Ureter (tissue), 1 donor: ENCODE results near the gene DNAJC3. TPM values are rescaled to one million over a fixed set of nuclear protein-coding genes. Genes with fewer than 3 reads are reported as not detected.
"Not testable (repeated sequence)": the region's sequence is repeated elsewhere in the genome, so short reads cannot be mapped to it uniquely, and the experiment has no call there.

Experiments used
- DNase-seq: peaks from one replicate; pipeline ENCODE4 v3.0.0-alpha.2; 2020; ENCODE audit warnings: low spot score
- total RNA-seq: library from RNA; stranded (reverse); gene quantifications from one replicate; pipeline ENCODE4 v1.2.4, GENCODE V29; 2023
- donor health status: DM: yes; HTN: yes; CAD: no.

The DNAJC3 gene
- total RNA-seq, 1 donor from 2014 or later: 56.5 TPM

DNA sequence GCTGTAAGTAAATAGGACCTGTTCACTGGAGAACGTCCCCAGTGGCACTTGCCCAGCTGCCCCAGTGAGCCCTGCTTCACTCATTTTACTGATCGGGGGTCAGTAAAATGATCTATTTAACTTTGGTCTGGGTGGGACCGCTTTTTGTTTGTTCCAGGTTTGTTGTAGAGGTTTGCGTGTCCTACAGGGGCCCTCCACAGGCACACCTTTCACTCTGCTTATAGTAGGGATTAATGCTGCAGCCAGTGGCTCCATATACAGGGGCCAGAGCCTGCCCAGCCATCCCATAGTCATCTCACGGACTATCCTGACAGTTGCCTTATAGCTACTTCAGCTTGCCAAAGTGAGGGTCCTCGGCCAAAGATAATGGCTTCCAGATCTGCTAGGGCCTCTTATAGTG is 104.1 kb downstream of the DNAJC3 start:
- no peak for DNase-seq

DNA sequence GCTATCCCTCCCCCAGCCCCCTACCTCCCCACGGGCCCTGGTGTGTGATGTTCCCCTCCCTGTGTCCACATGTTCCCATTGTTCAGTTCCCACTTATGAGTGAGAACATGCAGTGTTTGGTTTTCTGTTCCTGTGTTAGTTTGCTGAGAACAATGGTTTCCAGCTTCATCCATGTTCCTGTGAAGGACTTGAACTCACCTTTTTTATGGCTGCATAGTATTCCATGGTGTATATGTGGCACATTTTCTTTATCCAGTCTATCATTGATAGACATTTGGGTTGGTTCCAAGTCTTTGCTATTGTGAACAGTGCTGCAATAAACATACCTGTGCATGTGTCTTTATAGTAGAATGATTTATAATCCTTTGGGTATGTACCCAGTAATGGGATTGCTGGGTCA is 105.0 kb downstream of the DNAJC3 start:
- not testable (repeated sequence) for DNase-seq

DNA sequence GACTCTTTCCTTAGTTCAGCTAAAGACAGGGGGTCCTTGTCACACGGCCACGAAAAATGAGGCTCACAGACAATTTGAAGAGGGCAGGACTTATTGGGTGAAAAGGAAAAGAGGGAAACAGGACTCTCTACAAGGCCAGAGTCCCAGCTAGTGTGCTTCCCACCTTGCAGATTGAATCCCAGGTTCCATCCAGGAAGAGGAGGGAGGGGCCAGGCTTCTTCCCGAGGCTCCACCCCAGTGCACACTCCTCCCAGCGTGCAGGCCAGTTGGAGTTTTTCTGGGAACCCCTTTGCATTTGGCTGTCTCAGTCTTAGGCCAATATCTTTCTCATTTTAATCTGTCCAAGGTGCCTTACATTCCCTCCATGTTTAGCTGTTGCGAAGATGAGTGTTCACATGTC is 106.8 kb downstream of the DNAJC3 start:
- no peak for DNase-seq

DNA sequence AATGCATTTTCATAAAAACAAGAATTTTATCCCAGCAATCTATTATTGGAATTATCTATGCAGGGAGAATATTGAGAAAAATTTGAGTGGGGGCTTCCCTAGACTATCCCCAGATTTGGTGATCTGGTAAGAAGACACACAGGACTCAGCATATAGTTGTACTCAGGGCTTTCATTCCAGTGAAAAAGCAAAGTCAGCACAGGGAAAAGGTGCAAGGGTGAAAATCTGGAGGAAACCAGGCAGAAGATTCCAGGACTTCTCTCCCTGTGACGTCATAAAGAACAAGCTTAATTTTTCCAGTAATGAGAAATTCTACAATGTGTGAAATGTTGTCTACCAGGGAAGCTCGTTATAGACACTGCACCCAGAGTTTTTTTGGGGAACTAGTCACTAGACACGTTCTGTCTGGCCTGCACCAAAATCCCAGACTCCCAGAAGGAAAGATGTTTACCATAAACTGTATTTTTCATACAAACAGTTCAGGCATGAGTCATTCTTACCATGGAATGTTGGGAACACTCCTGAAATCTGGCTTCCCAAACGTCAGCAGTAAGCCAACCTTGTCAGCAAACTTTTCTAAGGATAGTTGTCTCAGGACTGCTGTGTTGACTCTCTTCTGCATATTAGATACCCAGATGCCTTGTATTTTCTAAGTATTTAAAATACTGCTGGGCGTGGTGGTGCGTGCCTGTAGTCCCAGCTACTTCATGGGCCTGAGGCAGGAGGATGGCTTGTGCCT is 107.4 kb downstream of the DNAJC3 start:
- DNase-seq: no peak

DNA sequence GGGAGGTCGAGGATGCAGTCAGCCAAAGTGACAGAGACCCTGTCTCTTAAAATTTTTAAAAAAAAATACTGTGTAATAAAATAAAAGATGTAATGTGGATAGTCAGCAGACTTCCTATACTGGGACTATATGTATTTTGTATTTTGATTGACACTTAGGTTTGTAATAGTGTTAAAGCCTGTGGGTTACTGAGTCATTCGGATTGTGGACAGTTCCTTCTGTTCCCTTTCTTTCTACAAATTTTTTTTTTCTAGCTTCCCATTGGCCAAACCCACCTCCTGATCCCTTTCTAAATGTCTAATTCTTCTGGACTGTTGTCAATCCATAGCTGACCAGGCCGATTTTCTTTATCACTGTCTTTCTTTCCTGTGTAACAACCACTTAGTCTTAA is 108.0 kb downstream of the DNAJC3 start:
- DNase-seq: no peak

DNA sequence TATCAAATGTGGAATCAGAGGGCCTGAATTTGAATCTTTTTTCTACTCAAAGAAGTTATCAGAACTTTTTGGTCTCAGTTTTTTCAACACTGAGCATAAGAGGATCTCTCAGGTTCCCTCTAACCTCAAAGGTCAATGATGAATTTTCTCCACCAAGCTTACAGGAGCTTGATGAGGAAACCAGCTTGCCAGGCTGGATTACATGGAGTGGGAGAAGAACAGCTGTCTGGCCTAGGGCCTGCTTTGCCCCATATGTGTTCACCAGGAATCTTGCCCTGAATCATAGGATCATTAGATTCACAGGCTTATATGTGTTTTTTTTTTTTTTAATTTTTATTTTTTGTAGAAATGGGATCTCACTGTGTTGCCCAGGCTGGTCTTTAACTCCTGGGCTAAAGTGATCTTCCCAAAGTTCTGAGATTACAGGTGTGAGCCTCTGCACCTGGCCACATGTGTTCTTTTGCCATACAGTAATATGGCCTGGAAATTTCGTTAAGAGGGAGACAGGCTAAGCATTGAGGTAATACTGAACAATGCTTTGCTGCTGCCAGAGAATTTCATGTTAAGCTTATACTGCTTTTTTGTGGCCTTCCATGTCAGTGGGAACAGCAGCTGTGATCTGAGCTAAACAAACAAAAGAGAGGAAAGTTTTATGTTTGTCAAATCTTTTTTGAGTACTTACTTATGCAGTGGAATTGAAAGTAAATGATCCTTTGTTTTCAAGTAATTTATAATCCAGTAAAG is 110.6 kb downstream of the DNAJC3 start:
- DNase-seq: no peak

DNA sequence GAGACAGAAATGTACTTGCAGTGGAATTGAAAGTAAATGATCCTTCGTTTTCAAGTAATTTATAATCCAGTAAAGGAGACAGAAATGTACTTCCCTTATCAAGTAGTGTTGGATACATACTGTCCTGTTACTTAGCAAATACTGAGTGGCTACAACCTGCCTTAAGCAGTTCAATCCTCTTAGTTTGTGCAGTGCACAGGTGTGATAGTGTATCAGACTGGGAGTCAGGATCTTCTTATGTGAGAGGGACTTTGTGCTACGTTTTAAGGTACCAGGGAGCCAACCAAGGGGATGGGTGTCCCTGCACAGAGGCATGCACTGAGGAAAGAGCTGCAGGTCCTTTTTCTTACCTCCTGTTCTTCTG is 111.1 kb downstream of the DNAJC3 start:
- DNase-seq: no peak

DNA sequence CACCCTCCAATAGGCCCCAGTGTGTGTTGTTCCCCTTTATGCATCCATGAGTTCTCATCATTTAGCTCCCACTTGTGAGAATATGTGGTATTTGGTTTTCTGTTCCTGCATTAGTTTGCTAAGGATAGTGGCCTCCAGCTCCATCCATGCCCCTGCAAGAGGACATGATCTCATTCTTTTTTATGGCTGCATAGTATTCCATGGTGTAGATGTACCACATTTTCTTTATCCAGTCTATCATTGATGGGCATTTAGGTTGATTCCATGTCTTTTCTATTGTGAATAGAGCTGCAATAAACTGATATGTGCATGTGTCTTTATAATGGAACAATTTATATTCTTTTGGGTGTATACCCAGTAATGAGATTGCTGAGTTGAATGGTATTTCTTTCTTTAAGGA is 112.4 kb downstream of the DNAJC3 start:
- DNase-seq: not testable (repeated sequence)

DNA sequence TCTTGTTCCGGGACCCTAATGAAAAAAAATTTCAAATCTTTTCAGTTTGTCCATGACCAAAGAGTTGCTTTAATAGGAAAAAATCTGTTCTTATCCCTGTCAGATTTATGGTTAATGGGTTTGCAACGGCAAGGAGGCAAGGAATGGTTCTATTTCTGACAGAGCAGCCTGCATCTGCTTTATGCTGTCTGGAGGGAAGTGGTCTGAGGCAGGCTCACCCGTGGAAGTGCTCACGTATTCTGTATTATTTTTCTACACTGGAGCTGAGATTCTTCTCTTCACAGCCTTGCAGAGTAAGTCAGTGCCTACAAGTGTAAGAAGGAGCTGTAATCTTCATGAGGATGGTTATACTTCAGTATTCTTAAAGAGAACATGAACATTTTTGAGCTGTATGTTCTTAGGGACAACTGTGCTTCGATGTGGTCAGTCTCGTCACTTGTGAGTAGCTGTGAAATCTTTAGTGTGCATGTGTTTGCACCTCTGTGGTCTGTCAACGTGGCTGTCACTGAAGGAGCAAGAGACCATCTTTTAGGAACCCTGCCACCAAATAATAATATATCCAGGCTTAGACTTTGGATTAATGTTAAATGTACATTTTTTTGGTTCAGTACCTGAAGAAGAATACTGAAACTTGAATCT is 114.3 kb downstream of the DNAJC3 start:
- DNase-seq: no peak

DNA sequence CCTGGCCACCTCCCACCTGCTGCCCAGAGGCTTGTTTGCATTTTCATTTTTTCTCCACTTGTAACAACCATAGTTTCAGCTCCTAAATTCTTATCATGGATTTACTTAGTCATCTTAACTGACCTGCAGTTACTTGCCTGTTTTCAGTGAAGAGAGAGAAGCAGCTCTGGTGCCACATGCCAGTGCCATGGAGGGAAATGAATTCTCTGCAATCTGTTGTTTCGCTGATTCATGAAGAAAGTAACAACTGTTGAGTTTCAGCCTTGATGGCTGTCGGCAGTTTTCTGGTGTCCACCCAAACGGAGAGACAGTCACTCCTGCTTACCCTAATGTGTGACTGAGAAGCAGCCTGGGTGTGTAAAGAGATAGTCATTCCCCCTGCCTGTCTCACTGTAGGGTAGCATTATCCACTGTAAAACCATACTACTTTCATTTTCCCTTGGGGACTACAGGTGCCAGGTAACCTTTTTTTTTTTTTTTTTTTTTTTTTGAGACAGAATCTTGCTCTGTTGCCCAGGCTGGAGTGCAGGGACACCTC is 116.1 kb downstream of the DNAJC3 start:
- no peak for DNase-seq

DNA sequence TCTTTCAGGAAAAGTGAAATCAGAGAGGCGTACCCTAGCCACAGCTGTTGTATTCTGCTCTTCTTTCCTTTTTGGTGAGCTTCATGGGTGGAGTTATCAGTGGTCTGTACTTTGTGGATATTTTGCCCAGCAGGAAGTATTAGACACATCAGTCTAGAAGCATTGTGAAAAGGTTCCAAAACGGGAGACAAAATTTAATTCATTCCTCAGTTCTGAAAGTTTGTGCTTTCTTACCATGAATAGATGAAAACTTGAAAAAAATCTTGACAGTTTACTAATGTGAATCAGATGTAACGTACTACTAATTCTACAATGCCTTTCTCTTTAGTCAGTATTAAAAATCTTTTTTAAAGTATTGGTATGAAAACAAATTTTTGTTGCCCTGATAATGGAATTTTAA is 116.8 kb downstream of the DNAJC3 start:
- no peak for DNase-seq

DNA sequence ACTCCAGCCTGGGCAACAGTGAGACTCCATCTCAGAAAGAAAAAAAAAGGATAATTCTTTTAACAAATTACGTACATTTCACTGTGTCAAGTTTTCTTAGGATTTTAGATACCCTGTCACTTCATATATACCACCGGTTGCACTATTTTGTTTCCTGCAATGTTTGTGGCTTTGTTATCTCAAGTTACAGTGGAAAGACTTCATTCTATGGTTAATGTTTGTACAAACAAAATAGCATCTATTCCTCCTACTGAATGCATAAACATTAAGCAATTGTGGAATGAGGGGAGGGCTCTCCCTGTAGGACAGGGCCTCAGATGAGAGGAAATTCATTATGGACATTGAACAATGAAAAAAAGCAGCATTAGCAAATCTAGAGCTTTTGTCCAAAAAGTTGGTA is 120.1 kb downstream of the DNAJC3 start:
- no peak for DNase-seq

DNA sequence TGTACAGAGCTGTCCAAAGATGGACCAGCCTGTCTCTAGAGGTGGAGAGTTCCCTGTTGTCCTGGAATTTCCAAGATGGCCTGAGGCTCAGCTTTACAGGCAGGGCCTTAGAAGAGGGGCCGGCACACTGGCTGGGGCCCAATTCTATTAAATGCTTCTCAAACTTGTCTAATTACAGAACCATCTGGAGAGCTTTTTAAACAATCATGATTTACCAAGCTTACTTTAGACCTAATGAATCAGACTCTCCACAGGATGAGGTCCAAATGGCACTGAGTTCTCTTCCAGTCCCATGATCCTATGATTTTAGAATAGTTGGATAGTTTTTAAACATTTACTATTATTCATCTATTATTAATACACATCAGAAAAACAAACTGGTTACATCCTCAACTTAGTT is 123.5 kb downstream of the DNAJC3 start:
- DNase-seq: no peak

DNA sequence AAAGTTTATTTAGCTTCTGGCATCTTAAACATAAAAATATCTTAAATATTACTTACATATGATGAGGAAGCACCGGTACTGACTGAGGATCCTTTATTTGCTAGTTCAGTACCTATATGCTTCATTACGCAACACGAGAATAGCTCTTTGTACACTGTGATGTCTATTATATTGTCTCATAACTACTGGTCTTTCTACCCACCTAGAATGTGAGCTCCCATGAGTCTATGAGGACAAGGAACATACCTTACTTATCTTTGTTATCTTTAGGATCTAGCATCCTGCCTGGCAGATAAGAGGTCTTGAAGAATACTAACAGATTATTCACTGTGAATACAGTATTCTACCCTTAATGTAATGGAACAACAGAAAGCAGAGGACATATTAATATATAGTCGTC is 124.9 kb downstream of the DNAJC3 start:
- DNase-seq: no peak

DNA sequence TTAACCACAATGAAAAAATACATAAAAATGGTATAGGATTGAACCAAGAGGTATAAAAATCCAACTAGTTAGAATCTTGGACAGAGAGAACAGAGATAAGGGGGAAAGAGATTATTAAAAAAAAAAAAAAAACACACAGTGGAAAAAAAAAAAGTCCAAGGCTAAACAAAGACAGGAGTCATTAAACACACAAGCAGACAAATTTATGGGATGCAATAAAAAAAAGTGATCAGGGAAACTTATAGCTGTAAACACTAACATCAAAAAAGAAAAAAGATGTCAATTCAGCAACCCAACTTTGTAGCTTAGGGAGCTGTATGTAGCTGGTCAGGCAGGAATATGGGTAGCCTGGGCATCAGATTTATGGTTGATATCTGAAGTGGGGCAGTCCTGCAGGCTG is 129.0 kb downstream of the DNAJC3 start:
- no peak for DNase-seq

DNA sequence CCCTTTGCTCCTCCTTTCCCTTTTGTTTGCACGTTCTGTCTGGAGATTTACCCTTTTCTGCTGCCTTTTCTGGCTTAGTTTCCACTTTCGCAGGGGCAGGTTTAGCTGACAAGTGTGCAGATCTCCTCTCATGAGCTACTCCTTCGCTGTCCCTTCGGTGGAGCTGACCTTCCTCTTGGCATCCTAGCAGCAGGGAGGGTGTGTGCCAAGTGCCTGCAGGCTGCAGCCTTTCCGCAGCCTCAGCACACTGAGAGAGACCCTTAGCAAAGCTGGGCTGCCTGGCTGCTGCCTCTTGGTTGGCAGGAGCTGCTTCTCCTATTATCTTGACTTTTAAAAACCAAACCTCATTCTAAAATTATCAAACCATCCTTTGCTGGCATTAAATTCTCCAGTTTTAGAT is 132.5 kb downstream of the DNAJC3 start:
- DNase-seq: no peak

DNA sequence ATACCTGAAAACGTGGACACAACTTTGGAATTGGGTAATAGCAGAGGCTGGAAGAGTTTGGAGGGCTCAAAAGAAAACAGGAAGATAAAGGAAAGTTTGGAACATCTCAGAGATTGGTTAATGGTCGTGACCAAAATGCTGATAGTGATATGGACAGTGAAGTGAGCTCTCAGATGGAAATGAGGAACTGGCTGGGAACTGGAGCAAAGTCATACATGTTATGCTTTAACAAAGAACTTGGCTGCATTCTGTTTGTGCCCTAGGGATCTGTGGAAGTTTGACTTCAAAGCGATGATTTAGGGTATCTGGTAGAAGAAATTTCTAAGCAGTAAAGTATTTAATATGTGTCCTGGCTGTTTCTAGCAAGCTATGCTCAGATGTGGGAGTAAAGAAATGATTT is 136.2 kb downstream of the DNAJC3 start:
- DNase-seq: no peak

DNA sequence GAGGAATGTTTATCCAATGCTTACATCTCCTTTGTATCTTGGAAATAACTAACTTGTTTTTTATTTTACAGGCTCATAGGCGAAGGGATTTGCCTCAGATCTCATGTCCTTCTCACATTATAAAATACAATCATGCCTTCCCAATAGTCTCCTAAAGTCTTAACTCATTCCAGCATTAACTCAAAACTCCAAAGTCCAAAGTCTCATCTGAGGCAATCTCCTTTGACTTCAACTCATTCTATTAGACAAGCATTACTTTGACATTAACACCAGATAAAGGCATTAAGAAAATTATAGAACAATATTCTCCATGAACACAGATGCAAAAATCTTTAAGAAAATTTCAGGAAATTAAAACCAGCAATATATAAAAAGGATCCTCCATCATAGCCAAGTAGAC is 137.6 kb downstream of the DNAJC3 start:
- no peak for DNase-seq

DNA sequence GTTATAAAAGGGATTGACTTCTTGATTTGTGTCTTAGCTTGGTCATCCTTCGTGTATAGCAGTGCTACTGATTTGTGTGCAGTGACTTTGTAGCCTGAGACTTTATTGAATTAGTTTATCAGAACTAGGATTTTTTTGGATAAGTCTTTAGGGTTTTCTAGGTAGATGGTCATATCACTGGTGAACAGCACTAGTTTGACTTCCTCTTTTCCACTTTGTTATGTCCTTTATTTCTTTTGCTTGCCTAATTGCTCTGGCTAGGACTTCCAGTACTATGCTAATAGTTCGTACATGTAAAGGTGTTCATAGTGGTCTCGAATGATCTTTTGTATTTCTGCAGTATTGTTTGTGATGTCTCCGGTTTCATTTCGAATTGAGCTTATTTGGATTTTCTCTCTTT is 145.4 kb downstream of the DNAJC3 start:
- no peak for DNase-seq

DNA sequence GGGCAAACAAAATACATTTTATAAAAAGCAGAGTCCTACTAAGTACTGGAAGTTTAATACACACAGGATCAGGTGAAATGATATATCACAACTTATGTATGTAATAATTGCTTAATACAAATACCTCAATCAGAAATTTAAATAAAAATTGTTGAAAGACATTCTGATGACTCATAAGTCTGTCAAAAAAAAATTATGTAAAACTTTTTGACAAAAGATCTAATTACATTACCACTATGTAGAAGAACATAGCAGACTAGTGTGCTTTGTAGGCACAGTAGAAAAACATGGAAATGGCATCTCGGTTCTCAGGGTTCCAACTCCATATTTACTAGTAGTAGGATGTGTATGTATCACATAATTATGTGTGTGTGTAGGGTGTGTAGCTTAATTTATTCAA is 156.2 kb downstream of the DNAJC3 start:
- DNase-seq: no peak

DNA sequence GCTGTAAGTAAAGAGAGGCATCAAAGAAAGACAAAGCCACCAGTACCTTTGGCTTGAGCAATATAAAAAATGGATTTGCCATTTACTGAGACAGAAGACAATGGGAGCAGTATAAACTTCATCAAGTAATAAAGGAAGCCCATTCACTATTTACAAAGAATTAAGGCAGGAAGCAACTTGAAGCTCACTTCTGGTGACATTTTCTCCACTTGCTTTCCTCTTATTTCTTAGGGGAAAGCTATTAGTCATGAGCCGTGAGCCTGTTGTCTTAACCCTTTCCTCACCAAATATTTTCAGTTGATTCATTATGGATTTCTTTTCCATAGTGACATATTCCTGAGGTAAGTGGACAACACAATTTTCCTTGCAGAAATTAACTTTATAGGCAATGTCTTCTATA is 156.8 kb downstream of the DNAJC3 start:
- no peak for DNase-seq

DNA sequence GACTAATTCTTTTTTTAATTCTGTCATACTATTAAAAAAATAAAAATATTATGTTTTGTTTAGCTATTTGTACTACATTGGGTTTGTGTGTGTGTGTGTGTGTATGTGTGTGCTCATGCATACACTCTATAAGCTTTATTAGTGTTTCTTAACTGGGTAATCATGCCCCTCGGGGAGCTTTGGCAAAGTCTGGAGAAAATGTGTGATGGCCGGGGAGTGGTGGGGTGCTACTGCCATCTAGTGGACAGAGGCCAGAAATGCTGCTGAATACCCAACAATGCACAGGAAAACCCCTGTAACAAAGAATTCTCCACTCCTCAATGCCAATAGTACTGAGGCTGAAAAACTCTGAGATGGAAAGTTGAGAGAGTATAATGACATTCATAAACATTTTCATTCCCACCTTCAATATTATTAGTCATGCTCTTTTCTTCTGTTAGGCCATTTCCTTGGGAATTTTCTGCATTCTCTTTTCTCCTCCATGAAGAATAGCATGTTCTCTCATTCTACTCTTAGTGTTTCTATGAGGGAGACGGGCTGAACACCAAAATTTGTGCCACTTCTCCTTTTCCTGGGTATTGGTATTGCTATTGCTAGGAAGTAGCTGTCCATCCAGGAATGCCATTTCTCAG is 157.3 kb downstream of the DNAJC3 start:
- peak; percentile 65 for DNase-seq
